GM10847 (cell line): ENCODE data around the gene ELOF1.

ENCODE experiments used
- POLR2A ChIP-seq: IDR thresholded peaks from 2 replicates; pipeline ENCODE4 v1.6.1; 2011; ENCODE audit not compliant: insufficient read length; ENCODE audit errors: extremely low read depth

The ELOF1 gene

GRCh38 chr19:11558881-11559828, at the start of gene ELOF1:
Gene ELOF1 (minus strand): TSS chr19:11559230. CDS start chr19:11554347, 4,883 bp downstream.
- TF ChIP-seq POLR2A: peak; percentile 71

GRCh38 chr19:11606484-11606883, 47.5 kb upstream of the ELOF1 start:
- TF ChIP-seq POLR2A: no peak

GRCh38 chr19:11598746-11599145, 39.7 kb upstream of the ELOF1 start:
- no peak for TF ChIP-seq POLR2A

GRCh38 chr19:11598103-11598483, 39.1 kb upstream of the ELOF1 start:
- no peak for TF ChIP-seq POLR2A

GRCh38 chr19:11597202-11598102, 38.4 kb upstream of the ELOF1 start, which contains the start of gene ZNF627:
Gene ZNF627 (plus strand): TSS chr19:11597483. CDS start chr19:11597628, 145 bp downstream.
- TF ChIP-seq POLR2A: peak; percentile 92

GRCh38 chr19:11596156-11596555, 37.1 kb upstream of the ELOF1 start:
- no peak for TF ChIP-seq POLR2A

GRCh38 chr19:11594084-11594483, 35.1 kb upstream of the ELOF1 start:
- TF ChIP-seq POLR2A: no peak

GRCh38 chr19:11587975-11588631, 29.1 kb upstream of the ELOF1 start:
- no peak for TF ChIP-seq POLR2A

GRCh38 chr19:11587302-11587974, 28.4 kb upstream of the ELOF1 start:
- TF ChIP-seq POLR2A: no peak

GRCh38 chr19:11586331-11586730, 27.3 kb upstream of the ELOF1 start:
- no peak for TF ChIP-seq POLR2A

GRCh38 chr19:11581740-11582139, 22.7 kb upstream of the ELOF1 start:
- TF ChIP-seq POLR2A: no peak

GRCh38 chr19:11580116-11580515, 21.1 kb upstream of the ELOF1 start:
- no peak for TF ChIP-seq POLR2A

- peak; percentile 33 for TF ChIP-seq POLR2A
These were observed 19.5 kb upstream of the ELOF1 start for GRCh38 chr19:11578258-11579142.

- no peak for TF ChIP-seq POLR2A
These were observed 18.6 kb upstream of the ELOF1 start, which contains the start of gene ACP5 for GRCh38 chr19:11577451-11578257. Gene ACP5 (minus strand): TSS chr19:11577645. CDS start chr19:11577317, 328 bp downstream.
